Tibial artery (tissue), 4 donors: Measurements from ENCODE around the gene PTPRN2.

Experiments used
- DNase-seq, 2 donors: peaks; one replicate each; pipeline ENCODE4 v3.0.0-alpha.2; 2019
- H3K27ac ChIP-seq, 2 donors: fragments of 200-600 bp; sonication (generic) in 1 of 2; 1 replicate in 1 of 2; 2 replicates in 1 of 2; pipeline ENCODE4 v1.5.1; 2018 to 2019; ENCODE audit warnings: mild to moderate bottlenecking in 1 of 2
- H3K27me3 ChIP-seq, 2 donors: fragments of 200-600 bp; sonication (generic) in 1 of 2; one replicate each; pipeline versions ENCODE4 v1.5.1 to v1.6.0; 2016 to 2019
- H3K36me3 ChIP-seq, 3 donors: fragments of 200-600 bp; sonication (generic) in 2 of 3; one replicate each; pipeline ENCODE4 v1.5.1; 2016 to 2019; ENCODE audit warnings: mild to moderate bottlenecking in 2 of 3
- H3K4me1 ChIP-seq, 4 donors: fragments of 200-600 bp; sonication (generic) in 2 of 4; 1 replicate in 3 of 4; 2 replicates in 1 of 4; pipeline ENCODE4 v1.5.1; 2016 to 2019
- H3K4me3 ChIP-seq, 2 donors: fragments of 200-600 bp; sonication (generic) in 1 of 2; 1 replicate in 1 of 2; 2 replicates in 1 of 2; pipeline ENCODE4 v1.5.1; 2018 to 2019; ENCODE audit warnings: mild to moderate bottlenecking in 2 of 2
- H3K9me3 ChIP-seq, 3 donors: fragments of 200-600 bp; sonication (generic) in 1 of 3; one replicate each; pipeline ENCODE4 v1.5.1; 2016 to 2019
- CTCF ChIP-seq, 2 experiments: fragments of 200-600 bp in 1 of 2; fragments of 450-650 bp in 1 of 2; IDR thresholded peaks; one replicate each; pipeline ENCODE4 v1.5.1; 2017 to 2019; ENCODE audit warnings: antibody characterized with exemption in 2 of 2, mild to moderate bottlenecking in 1 of 2, moderate library complexity in 1 of 2
- intact Hi-C: fragments of 100-400 bp; cut with DNase I; formaldehyde crosslinking; loops from one replicate; pipeline ENCODE4 v1.15.0; 2023; ENCODE audit warnings: low total_unique reads

PTPRN2 gene

DNA sequence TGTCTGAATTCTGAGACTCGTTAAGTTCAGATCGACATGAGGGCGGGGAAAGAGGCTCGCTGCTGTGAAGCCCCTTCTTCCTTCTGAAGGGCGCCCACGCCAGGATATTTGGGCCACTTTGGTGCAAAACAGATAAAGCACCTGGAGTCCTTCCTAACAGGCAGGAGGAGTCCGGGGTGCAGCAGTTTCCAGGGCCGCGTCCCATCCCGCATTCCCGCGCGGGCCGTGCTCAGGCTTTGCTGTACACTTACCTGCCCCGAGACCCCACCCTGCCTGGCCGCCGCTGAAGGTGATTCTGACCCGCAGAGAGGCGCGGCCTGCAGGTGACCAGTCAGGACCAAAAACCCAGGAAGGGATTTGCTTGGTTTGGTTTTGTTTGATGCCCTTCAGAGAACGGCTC lies 454.6 kb downstream of the PTPRN2 start:
- H3K27me3 ChIP-seq: no peaks in the 10 kb centered on the region
- no peak for TF ChIP-seq CTCF (IDR thresholded peaks at IDR 0.05)
- DNase-seq: peak in 1 of 2 donors; percentile 52

GRCh38 chr7:158130023-158130409 lies 457.6 kb downstream of the PTPRN2 start:
- intact Hi-C loops: no loop called here
- H3K36me3 ChIP-seq: no peaks in the 10 kb centered on the region
- TF ChIP-seq CTCF (IDR thresholded peaks at IDR 0.05): no peak
- DNase-seq: peak in 1 of 2 donors; percentile 6
- H3K4me3 ChIP-seq: no peak overlapping the region
- no peaks in the 10 kb centered on the region for H3K4me1 ChIP-seq
- H3K9me3 ChIP-seq: no peaks in the 10 kb centered on the region
- H3K27me3 ChIP-seq: no peaks in the 10 kb centered on the region
- H3K27ac ChIP-seq: no peak overlapping the region

More for the DNA sequence above, 454.6 kb downstream of the PTPRN2 start:
- H3K36me3 ChIP-seq: no peaks in the 10 kb centered on the region
- no peak overlapping the region for H3K4me3 ChIP-seq
- intact Hi-C loops: no loop called here
- no peaks in the 10 kb centered on the region for H3K4me1 ChIP-seq
- H3K9me3 ChIP-seq: peaks cover 0 to 2% (median 0%) of the 10 kb centered on the region in 3 donors
- H3K27ac ChIP-seq: no peak overlapping the region

DNA sequence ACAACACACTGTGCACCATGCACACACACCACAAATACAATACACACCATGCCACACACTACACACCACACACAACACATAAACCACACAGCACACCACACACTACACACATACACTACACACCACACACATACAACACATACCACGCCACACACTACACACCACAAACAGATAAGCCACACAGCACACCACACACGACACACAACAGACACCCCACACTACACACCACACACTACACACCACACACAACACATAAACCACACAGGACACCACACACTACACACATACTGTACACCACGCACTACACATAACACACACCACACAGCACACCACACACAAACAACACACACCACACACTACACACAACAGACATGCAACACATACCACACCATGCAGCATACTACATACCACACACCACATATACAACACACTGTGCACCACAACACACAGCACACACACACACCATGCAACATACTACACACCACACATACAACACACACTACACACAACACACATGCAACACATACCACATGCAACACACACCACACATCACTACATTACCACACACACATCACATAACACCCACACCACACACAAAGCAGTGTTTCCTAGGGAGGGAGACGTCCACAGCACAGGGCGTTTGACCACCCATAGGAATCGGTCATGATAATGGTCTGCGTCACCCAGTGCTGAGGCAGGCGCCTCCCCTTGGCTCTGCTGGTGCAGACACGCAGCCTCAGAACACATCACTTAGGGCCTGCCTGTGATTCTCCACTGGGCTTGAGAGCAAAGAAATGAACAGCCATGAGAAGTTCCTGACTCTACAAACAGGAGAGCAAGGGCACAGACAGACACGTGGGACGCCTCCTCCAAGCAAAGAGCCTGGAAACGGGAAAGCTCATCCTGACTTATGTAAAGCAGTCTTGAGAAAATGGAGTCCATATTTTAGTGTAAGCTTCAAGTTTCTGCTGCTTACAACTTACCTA lies 458.3 kb downstream of the PTPRN2 start:
- H3K4me3 ChIP-seq: no peak overlapping the region
- intact Hi-C loops: no loop called here
- no peaks in the 10 kb centered on the region for H3K9me3 ChIP-seq
- no peaks in the 10 kb centered on the region for H3K27me3 ChIP-seq
- TF ChIP-seq CTCF (IDR thresholded peaks at IDR 0.05): no peak
- no peak overlapping the region for H3K27ac ChIP-seq
- H3K4me1 ChIP-seq: no peaks in the 10 kb centered on the region
- H3K36me3 ChIP-seq: no peaks in the 10 kb centered on the region
- DNase-seq: peak in 1 of 2 donors; percentile 27

GRCh38 chr7:158128572-158128971 lies 459.1 kb downstream of the PTPRN2 start:
- no peaks in the 10 kb centered on the region for H3K27me3 ChIP-seq
- no peaks in the 10 kb centered on the region for H3K9me3 ChIP-seq
- peak in 1 of 2 donors; percentile 17 for DNase-seq
- no peak overlapping the region for H3K27ac ChIP-seq
- no peaks in the 10 kb centered on the region for H3K36me3 ChIP-seq
- TF ChIP-seq CTCF (IDR thresholded peaks at IDR 0.05): no peak
- H3K4me3 ChIP-seq: no peak overlapping the region
- H3K4me1 ChIP-seq: no peaks in the 10 kb centered on the region
- intact Hi-C loops: no loop called here

- DNase-seq: peak in 1 of 2 donors; percentile 46
- H3K27ac ChIP-seq: no peak overlapping the region
- no peak for TF ChIP-seq CTCF (IDR thresholded peaks at IDR 0.05)
- intact Hi-C loops: no loop called here
- H3K36me3 ChIP-seq: no peaks in the 10 kb centered on the region
- H3K27me3 ChIP-seq: no peaks in the 10 kb centered on the region
- no peaks in the 10 kb centered on the region for H3K4me1 ChIP-seq
- no peak overlapping the region for H3K4me3 ChIP-seq
- H3K9me3 ChIP-seq: peaks cover 0 to 7% (median 0%) of the 10 kb centered on the region in 3 donors
Measured at GRCh38 chr7:158127241-158127640, 460.4 kb downstream of the PTPRN2 start.
